Pancreas (tissue), 10 donors: ENCODE results near the gene DYNC1LI1. TPM values are rescaled to one million over a fixed set of nuclear protein-coding genes. Genes with fewer than 3 reads are reported as not detected.

ENCODE experiments used
- ATAC-seq, 4 donors: fragments of 200-7000 bp; cut with Tn5 transposase; one replicate each; pipeline versions ENCODE4 v1.8.0 to v1.9.1; 2020; ENCODE audit warnings: mild to moderate bottlenecking in 4 of 4, moderate library complexity in 4 of 4
- DNase-seq, 6 donors: peaks; one replicate each; pipeline ENCODE4 v3.0.0-alpha.2; 2020
- FAIRE-seq: peaks from 2 replicates; lab custom pipeline; 2012; peaks lifted over from hg19 to GRCh38; lab: Jason Lieb, UNC
- H3K27ac ChIP-seq, 4 donors: fragments of 200-600 bp; sonication (generic); 1 replicate in 3 of 4; 2 replicates in 1 of 4; pipeline versions ENCODE4 v1.5.0 to v1.8.0; 2020
- H3K27me3 ChIP-seq, 4 donors: fragments of 200-600 bp; one replicate each; pipeline ENCODE4 v1.8.0; 2021
- H3K36me3 ChIP-seq, 3 donors: fragments of 200-600 bp; sonication (generic) in 1 of 3; one replicate each; pipeline versions ENCODE4 v1.5.0 to v1.8.0; 2020 to 2021
- H3K4me1 ChIP-seq, 3 donors: fragments of 200-600 bp; one replicate each; pipeline ENCODE4 v1.8.0; 2021
- H3K4me3 ChIP-seq, 4 donors: fragments of 200-600 bp; sonication (generic) in 2 of 4; one replicate each; pipeline versions ENCODE4 v1.5.0 to v1.8.0; 2020 to 2021
- H3K9me3 ChIP-seq, 4 donors: fragments of 200-600 bp; one replicate each; pipeline ENCODE4 v1.8.0; 2021
- WGBS, 2 donors: extraction: QIAGEN DNeasy Blood & Tissue Kit; methylation state at CpG; one replicate each; pipeline ENCODE4 v1.1.7; 2013; 5-methylcytosine and 5-hydroxymethylcytosine counted together
- intact Hi-C, 3 donors: fragments of 100-400 bp; cut with DNase I; formaldehyde crosslinking; loops; one replicate each; pipeline versions ENCODE4 v1.11.1 to v1.14.2; 2022
- polyA plus RNA-seq, 2 donors: library from polyadenylated mRNA; stranded (reverse); fragments of 200-250 nt; gene quantifications; one replicate each; pipeline ENCODE4 v1.2.3, GENCODE V29; 2013
- total RNA-seq, 6 donors: library from RNA; stranded (reverse); fragmentation: NEBNext Ultra II Directional in 4 of 6; extraction: Animal tissue kit (Norgen Biotek cat#: 25700) in 4 of 6; gene quantifications; one replicate each; pipeline versions ENCODE4 v1.2.1 to v1.2.4, GENCODE V29; 2021 to 2023
- TF ChIP-seq, protein P1 (sequence below), 4 donors: fragments of 200-600 bp; sonication (generic) in 3 of 4; IDR thresholded peaks; one replicate each; pipeline versions ENCODE4 v1.5.0 to v1.8.0; 2021; ENCODE audit warnings: antibody characterized with exemption in 4 of 4
- donor health status: healthy with polysubstance abuse.
- donor health status: DM: no; HTN: no; CAD: no; lungs with moderate emphysema.
- donor health status: DM: no; HTN: no; CAD: no.
- donor health status: control.
- donor health status: control.
- donor health status: Bipolar disorder and iron deficiency.
- donor health status: DM: yes; HTN: yes; CAD: no.
- donor health status: DM: no; HTN: no; CAD: no.
- donor health status: DM: no; HTN: no; CAD: no.
- donor health status: DM: yes; HTN: yes; CAD: no.

DYNC1LI1 gene
- total and polyA plus RNA-seq, 8 donors: 6.3 to 15.1 (median 10.5) TPM

DNA sequence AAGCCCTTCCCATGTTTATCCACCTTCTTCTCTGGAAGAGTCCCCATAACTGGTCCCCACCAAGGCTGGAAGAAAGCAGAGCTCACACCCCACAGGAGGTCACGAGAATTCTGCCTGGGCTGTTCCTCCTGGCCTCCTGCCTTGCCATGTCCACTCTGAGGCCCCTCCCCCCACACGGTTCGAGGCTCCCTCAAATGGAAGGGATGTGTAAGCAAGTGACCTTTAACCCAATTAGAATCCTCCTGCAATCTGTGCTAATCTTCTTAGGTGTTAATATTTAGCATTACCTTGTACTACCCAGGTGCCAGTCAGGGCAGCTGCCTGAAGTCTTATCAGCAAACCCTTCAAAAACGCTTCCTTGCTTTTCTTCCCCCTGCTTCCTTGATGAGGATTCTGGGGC is 32.4 kb upstream of the DYNC1LI1 start:
- Histone ChIP-seq H3K4me1 (no peaks in the 10 kb centered on the region), H3K4me3 (no peak overlapping the region), H3K36me3 (no peaks in the 10 kb centered on the region), H3K27ac (no peak overlapping the region), H3K27me3 (no peaks in the 10 kb centered on the region), H3K9me3 (no peaks in the 10 kb centered on the region)
- FAIRE-seq: no peak
- WGBS, 2 donors: 8 to 17% methylated on average over 4 of the region's 4 CpGs
- peak in 2 of 6 donors; percentile 21 to 36 for DNase-seq
- intact Hi-C loops: no loop called here
- TF ChIP-seq, protein P1, sequence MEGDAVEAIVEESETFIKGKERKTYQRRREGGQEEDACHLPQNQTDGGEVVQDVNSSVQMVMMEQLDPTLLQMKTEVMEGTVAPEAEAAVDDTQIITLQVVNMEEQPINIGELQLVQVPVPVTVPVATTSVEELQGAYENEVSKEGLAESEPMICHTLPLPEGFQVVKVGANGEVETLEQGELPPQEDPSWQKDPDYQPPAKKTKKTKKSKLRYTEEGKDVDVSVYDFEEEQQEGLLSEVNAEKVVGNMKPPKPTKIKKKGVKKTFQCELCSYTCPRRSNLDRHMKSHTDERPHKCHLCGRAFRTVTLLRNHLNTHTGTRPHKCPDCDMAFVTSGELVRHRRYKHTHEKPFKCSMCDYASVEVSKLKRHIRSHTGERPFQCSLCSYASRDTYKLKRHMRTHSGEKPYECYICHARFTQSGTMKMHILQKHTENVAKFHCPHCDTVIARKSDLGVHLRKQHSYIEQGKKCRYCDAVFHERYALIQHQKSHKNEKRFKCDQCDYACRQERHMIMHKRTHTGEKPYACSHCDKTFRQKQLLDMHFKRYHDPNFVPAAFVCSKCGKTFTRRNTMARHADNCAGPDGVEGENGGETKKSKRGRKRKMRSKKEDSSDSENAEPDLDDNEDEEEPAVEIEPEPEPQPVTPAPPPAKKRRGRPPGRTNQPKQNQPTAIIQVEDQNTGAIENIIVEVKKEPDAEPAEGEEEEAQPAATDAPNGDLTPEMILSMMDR (IDR thresholded peaks at IDR 0.05): no peak
- peak in 3 of 4 donors; percentile 30 to 63 (median 57) for ATAC-seq

DNA sequence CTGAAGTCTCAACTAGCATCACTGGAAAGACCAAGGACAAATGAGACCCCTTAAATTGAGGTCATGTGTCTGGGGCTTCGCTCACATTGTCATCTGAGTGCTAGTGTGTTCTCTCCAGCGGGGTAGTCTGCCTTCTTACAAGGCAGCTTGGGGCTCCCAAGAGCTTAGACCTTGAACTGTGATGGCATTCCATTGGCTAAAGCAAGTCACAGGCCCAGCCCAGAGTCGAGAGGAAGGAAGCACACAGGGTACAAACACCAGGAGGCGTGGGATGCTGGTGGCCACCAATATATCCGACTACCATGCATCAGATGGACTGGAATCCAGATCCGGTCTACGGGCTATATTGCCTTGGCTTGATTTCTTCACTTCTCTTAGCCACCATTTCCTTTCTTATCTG is 31.5 kb upstream of the DYNC1LI1 start:
- no peak for FAIRE-seq
- H3K36me3 ChIP-seq: no peaks in the 10 kb centered on the region
- H3K4me1 ChIP-seq: no peaks in the 10 kb centered on the region
- H3K27me3 ChIP-seq: no peaks in the 10 kb centered on the region
- H3K27ac ChIP-seq: no peak overlapping the region
- 93 to 96% methylated on average over 7 of the region's 7 CpGs for WGBS, 2 donors
- no peak for DNase-seq
- no peak for ATAC-seq
- H3K9me3 ChIP-seq: no peaks in the 10 kb centered on the region
- TF ChIP-seq, protein P1 (IDR thresholded peaks at IDR 0.05): no peak
- intact Hi-C loops: no loop called here
- no peak overlapping the region for H3K4me3 ChIP-seq

DNA sequence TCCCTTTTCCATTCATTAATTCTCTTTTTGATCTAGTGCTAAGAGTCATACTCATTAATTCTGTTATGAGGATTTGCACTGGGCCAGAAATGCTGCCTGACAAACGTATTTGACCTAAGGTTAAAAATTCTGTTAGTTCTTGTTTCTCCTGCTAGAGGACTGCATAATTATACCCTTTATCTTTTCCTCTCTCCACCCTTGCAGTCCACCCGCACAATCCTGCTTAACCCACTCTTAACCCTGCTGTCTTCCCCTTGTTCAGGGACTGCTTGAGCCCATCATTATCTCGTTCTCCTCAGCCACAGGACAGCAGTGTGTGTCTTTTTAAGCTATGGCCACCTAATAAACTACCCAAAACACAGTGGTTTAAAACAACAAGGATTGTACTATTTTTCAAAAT is 31.1 kb upstream of the DYNC1LI1 start:
- H3K27ac ChIP-seq: no peak overlapping the region
- DNase-seq (no peak), ATAC-seq (no peak), FAIRE-seq (no peak)
- H3K4me1 ChIP-seq: no peaks in the 10 kb centered on the region
- H3K9me3 ChIP-seq: no peaks in the 10 kb centered on the region
- intact Hi-C loops: no loop called here
- no peak overlapping the region for H3K4me3 ChIP-seq
- H3K27me3 ChIP-seq: no peaks in the 10 kb centered on the region
- 63 to 64% methylated on average over 3 of the region's 3 CpGs for WGBS, 2 donors
- TF ChIP-seq, protein P1 (IDR thresholded peaks at IDR 0.05): no peak
- no peaks in the 10 kb centered on the region for H3K36me3 ChIP-seq

DNA sequence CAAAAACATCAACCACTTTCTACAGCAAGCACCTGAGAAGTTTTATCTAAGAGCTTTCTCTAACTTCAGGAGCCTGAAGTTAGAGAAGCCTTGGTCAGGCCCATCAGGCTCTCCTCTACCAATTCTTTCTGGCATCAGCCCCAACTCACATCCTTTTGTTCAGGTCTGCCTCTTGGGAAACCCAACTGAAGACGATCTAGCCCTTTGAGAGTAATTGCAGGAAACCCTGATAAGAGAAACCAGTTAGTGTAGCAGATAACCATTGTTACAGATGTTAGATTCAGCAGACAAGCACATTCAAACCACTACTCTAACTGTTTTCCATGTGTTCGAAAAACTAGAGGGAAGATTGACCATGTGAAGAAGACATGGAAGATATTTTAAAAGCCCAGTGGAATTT is 27.0 kb upstream of the DYNC1LI1 start:
- H3K27me3 ChIP-seq: no peaks in the 10 kb centered on the region
- 64 to 69% methylated on average over 2 of the region's 2 CpGs for WGBS, 2 donors
- H3K4me1 ChIP-seq: no peaks in the 10 kb centered on the region
- TF ChIP-seq, protein P1 (IDR thresholded peaks at IDR 0.05): no peak
- ATAC-seq: no peak
- no peak overlapping the region for H3K4me3 ChIP-seq
- no peaks in the 10 kb centered on the region for H3K9me3 ChIP-seq
- no peaks in the 10 kb centered on the region for H3K36me3 ChIP-seq
- no peak for DNase-seq
- no peak overlapping the region for H3K27ac ChIP-seq
- no peak for FAIRE-seq
- intact Hi-C loops: loop anchor here in 1 of 3 donors (10.0 kb wide), 1 partner anchor 47 kb away; no protein-coding TSS in a partner anchor

DNA sequence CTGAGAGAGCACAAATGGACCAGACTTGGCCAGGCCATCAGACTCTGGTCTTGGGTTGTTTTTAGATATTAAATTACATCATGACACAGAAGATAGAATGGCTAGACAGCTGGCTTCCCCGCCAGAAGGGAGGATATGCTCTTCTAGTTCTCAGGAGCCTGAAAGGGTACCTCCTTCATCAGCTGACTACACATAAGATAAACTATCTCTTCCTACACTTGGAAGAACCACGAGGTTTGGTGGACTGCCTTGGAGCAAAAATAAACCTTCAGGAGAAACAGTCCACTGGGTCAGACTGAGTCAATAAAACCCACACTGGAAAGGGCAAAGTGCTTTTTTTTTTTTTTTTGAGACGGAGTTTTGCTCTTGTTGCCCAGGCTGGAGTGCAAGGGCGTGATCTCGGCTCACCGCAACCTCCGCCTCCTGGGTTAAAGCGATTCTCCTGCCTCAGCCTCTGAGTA is 26.3 kb upstream of the DYNC1LI1 start:
- DNase-seq: no peak
- Histone ChIP-seq H3K4me3 (no peak overlapping the region), H3K9me3 (no peaks in the 10 kb centered on the region), H3K27ac (no peak overlapping the region), H3K36me3 (no peaks in the 10 kb centered on the region), H3K27me3 (no peaks in the 10 kb centered on the region), H3K4me1 (no peaks in the 10 kb centered on the region)
- FAIRE-seq: no peak
- WGBS, 2 donors: 59 to 78% methylated on average over 7 to 8 of the region's 8 CpGs
- TF ChIP-seq, protein P1 (IDR thresholded peaks at IDR 0.05): no peak
- intact Hi-C loops: loop anchor here in 1 of 3 donors (10.0 kb wide), 1 partner anchor 48 kb away; no protein-coding TSS in a partner anchor
- ATAC-seq: peak in 1 of 4 donors; percentile 13
